ENCODE results near the gene SRCIN1.
"Not testable (repeated sequence)": the region's sequence is repeated elsewhere in the genome, so short reads cannot be mapped to it uniquely, and the experiment has no call there.

Gene SRCIN1

GRCh38 chr17:38542286-38542685 is 63.5 kb downstream of the SRCIN1 start:
- no peak for DNase-seq

- no peak for DNase-seq
Observed at GRCh38 chr17:38541281-38541680, 64.5 kb downstream of the SRCIN1 start.

GRCh38 chr17:38540514-38541045 is 65.2 kb downstream of the SRCIN1 start:
- DNase-seq: no peak

- no peak for DNase-seq
Observed at GRCh38 chr17:38539386-38539785, 66.4 kb downstream of the SRCIN1 start.

- DNase-seq: no peak
Observed at GRCh38 chr17:38538906-38539305, 66.8 kb downstream of the SRCIN1 start.

- no peak for DNase-seq
Observed at GRCh38 chr17:38536661-38537060, 69.1 kb downstream of the SRCIN1 start.

- DNase-seq: no peak
Observed at GRCh38 chr17:38535886-38536285, 69.9 kb downstream of the SRCIN1 start.

GRCh38 chr17:38534498-38534885 is 71.3 kb downstream of the SRCIN1 start:
- DNase-seq: no peak

GRCh38 chr17:38533866-38534497 is 71.8 kb downstream of the SRCIN1 start:
- DNase-seq: no peak

GRCh38 chr17:38533241-38533640 is 72.5 kb downstream of the SRCIN1 start:
- no peak for DNase-seq

- DNase-seq: no peak
Observed at GRCh38 chr17:38532451-38532850, 73.3 kb downstream of the SRCIN1 start.

GRCh38 chr17:38531761-38532160 is 74.0 kb downstream of the SRCIN1 start:
- not testable (repeated sequence) for DNase-seq

- not testable (repeated sequence) for DNase-seq
Observed at GRCh38 chr17:38530856-38531255, 74.9 kb downstream of the SRCIN1 start.

GRCh38 chr17:38528141-38528540 is 77.6 kb downstream of the SRCIN1 start:
- DNase-seq: not testable (repeated sequence)

GRCh38 chr17:38526526-38526925 is 79.2 kb downstream of the SRCIN1 start:
- not testable (repeated sequence) for DNase-seq

- DNase-seq: no peak
Observed at GRCh38 chr17:38512473-38513058, 93.2 kb downstream of the SRCIN1 start.

- no peak for DNase-seq
Observed at GRCh38 chr17:38511150-38512108, 94.3 kb downstream of the SRCIN1 start.

- no peak for DNase-seq
Observed at GRCh38 chr17:38510421-38511149, 95.2 kb downstream of the SRCIN1 start.

GRCh38 chr17:38509772-38510420 is 95.9 kb downstream of the SRCIN1 start:
- DNase-seq: no peak

GRCh38 chr17:38508954-38509771 is 96.6 kb downstream of the SRCIN1 start:
- DNase-seq: peak; percentile 86

- DNase-seq: no peak
Observed at GRCh38 chr17:38508570-38508950, 97.2 kb downstream of the SRCIN1 start.

All from activated CD8-positive, alpha-beta memory T cell treated with anti-CD3 and anti-CD28 coated beads for 24 hours (primary cell).